H1 (cell line): ENCODE data around the gene GPSM3. TPM values are rescaled to one million over a fixed set of nuclear protein-coding genes. Genes with fewer than 3 reads are reported as not detected.

Source experiments
- CTCF ChIA-PET: fragments of 300-600 bp; sonication (Branson Sonifier 250); formaldehyde crosslinking; loops from one replicate; lab custom pipeline; 2021; ENCODE audit not compliant: partially characterized antibody; lab: Charles Lee
- POLR2A ChIA-PET: fragments of 300-600 bp; sonication (Branson Sonifier 250); formaldehyde crosslinking; loops from one replicate; lab custom pipeline; 2021; ENCODE audit warnings: inconsistent platforms; ENCODE audit not compliant: partially characterized antibody; lab: Charles Lee
- DNase-seq, 2 experiments: peaks; one replicate each; pipeline versions ENCODE4 v3.0.0 to v3.0.0-alpha.2; 2010 to 2022; ENCODE audit warnings: low spot score in 2 of 2, low read depth in 1 of 2, mixed read lengths in 1 of 2
- FAIRE-seq: peaks from 2 replicates; lab custom pipeline; 2011; peaks lifted over from hg19 to GRCh38; lab: Jason Lieb, UNC
- H2AFZ ChIP-seq: 2 replicates; pipeline ENCODE4 v1.8.1; 2012; ENCODE audit warnings: low read length, inconsistent platforms
- H2AK5ac ChIP-seq: 2 replicates; pipeline ENCODE4 v1.6.1; 2013; ENCODE audit warnings: low read depth, low read length
- H2BK120ac ChIP-seq: replicated peaks from 2 replicates; pipeline ENCODE3; 2013; ENCODE audit warnings: low read depth, low read length, inconsistent platforms
- H2BK12ac ChIP-seq: 2 replicates; pipeline ENCODE4 v1.6.1; 2013; ENCODE audit warnings: low read depth, low read length
- H2BK15ac ChIP-seq: 2 replicates; pipeline ENCODE4 v1.6.1; 2013; ENCODE audit warnings: low read length
- H2BK20ac ChIP-seq: 2 replicates; pipeline ENCODE4 v1.6.1; 2013; ENCODE audit warnings: low read length
- H2BK5ac ChIP-seq: 2 replicates; pipeline ENCODE4 v1.6.1; 2013; ENCODE audit warnings: low read depth, low read length
- H3K14ac ChIP-seq: 2 replicates; pipeline ENCODE4 v1.6.1; 2013; ENCODE audit warnings: inconsistent platforms; ENCODE audit not compliant: insufficient read length
- H3K18ac ChIP-seq: 2 replicates; pipeline ENCODE4 v1.6.1; 2013; ENCODE audit warnings: low read length; ENCODE audit errors: extremely low read depth
- H3K23ac ChIP-seq: 2 replicates; pipeline ENCODE4 v1.6.1; 2013; ENCODE audit warnings: inconsistent platforms; ENCODE audit not compliant: insufficient read length
- H3K23me2 ChIP-seq: 2 replicates; pipeline ENCODE4 v1.6.1; 2013; ENCODE audit warnings: low read depth, low read length
- H3K27ac ChIP-seq: 2 replicates; pipeline ENCODE4 v1.6.1; 2011; ENCODE audit warnings: low read depth, low read length, inconsistent platforms
- H3K27me3 ChIP-seq, 4 experiments: replicated peaks in 1 of 4; 1 replicate in 1 of 4; 2 replicates in 3 of 4; pipeline versions ENCODE4 v1.6.1 to v1.8.1; 2011 to 2013; ENCODE audit warnings: low read length in 3 of 4, mild to moderate bottlenecking in 3 of 4, inconsistent platforms in 2 of 4, mixed read lengths in 2 of 4, moderate library complexity in 1 of 4; ENCODE audit not compliant: control insufficient read depth in 3 of 4, insufficient read depth in 3 of 4; ENCODE audit errors: extremely low read depth in 1 of 4
- H3K36me3 ChIP-seq, 4 experiments: 2 replicates each; pipeline versions ENCODE4 v1.6.1 to v1.8.1; 2011 to 2013; ENCODE audit warnings: mild to moderate bottlenecking in 4 of 4, low read length in 3 of 4, moderate library complexity in 2 of 4, control low read depth in 1 of 4, inconsistent platforms in 1 of 4; ENCODE audit not compliant: insufficient read depth in 4 of 4, control insufficient read depth in 2 of 4
- H3K4ac ChIP-seq: replicated peaks from 2 replicates; pipeline ENCODE3; 2013; ENCODE audit warnings: low read length, low read depth, mixed read lengths, inconsistent platforms; ENCODE audit not compliant: insufficient read length
- H3K4me1 ChIP-seq, 4 experiments: replicated peaks in 1 of 4; 1 replicate in 1 of 4; 2 replicates in 3 of 4; pipeline versions ENCODE4 v1.6.1 to v1.8.1; 2011 to 2013; ENCODE audit warnings: low read length in 3 of 4, inconsistent platforms in 2 of 4, mixed read lengths in 1 of 4; ENCODE audit not compliant: insufficient read depth in 4 of 4, control insufficient read depth in 3 of 4
- H3K4me2 ChIP-seq, 2 experiments: 2 replicates each; pipeline versions ENCODE4 v1.6.1 to v1.8.1; 2011 to 2013; ENCODE audit warnings: low read depth in 2 of 2, low read length in 2 of 2, control low read depth in 1 of 2, inconsistent platforms in 1 of 2, mild to moderate bottlenecking in 1 of 2; ENCODE audit not compliant: insufficient read depth in 1 of 2
- H3K4me3 ChIP-seq, 4 experiments: fragments of 200-600, 300-600 bp in 1 of 4; sonication (generic), shearing (Covaris generic), sonication (Bioruptor Twin) in 1 of 4; 2 replicates each; pipeline versions ENCODE4 v1.5.1 to v1.8.1; 2011 to 2016; ENCODE audit warnings: low read length in 4 of 4, low read depth in 3 of 4, control low read depth in 2 of 4, inconsistent platforms in 2 of 4, mild to moderate bottlenecking in 2 of 4, mixed read lengths in 1 of 4, moderate library complexity in 1 of 4; ENCODE audit not compliant: insufficient read depth in 2 of 4; ENCODE audit errors: extremely low read depth in 1 of 4
- H3K56ac ChIP-seq: replicated peaks from 2 replicates; pipeline ENCODE3; 2013; ENCODE audit warnings: low read depth, mild to moderate bottlenecking, mixed read lengths, low read length, inconsistent platforms; ENCODE audit not compliant: insufficient read length
- H3K79me1 ChIP-seq: 2 replicates; pipeline ENCODE4 v1.6.1; 2013; ENCODE audit warnings: low read depth, low read length, control low read depth
- H3K79me2 ChIP-seq, 2 experiments: 2 replicates each; pipeline versions ENCODE4 v1.6.1 to v1.8.1; 2012 to 2013; ENCODE audit warnings: low read length in 2 of 2, mild to moderate bottlenecking in 2 of 2, inconsistent platforms in 1 of 2; ENCODE audit not compliant: insufficient read depth in 2 of 2, control insufficient read depth in 1 of 2
- H3K9ac ChIP-seq, 4 experiments: replicated peaks in 1 of 4; 1 replicate in 1 of 4; 2 replicates in 3 of 4; pipeline versions ENCODE4 v1.6.1 to v1.8.1; 2011 to 2013; ENCODE audit warnings: low read depth in 3 of 4, low read length in 3 of 4, control low read depth in 2 of 4, mild to moderate bottlenecking in 2 of 4, moderate library complexity in 2 of 4, inconsistent platforms in 1 of 4; ENCODE audit errors: extremely low read depth in 1 of 4
- H3K9me3 ChIP-seq, 2 experiments: 2 replicates each; pipeline versions ENCODE4 v1.6.1 to v1.8.1; 2012 to 2013; ENCODE audit warnings: mild to moderate bottlenecking in 2 of 2, moderate library complexity in 2 of 2, control low read depth in 1 of 2, inconsistent platforms in 1 of 2, low read depth in 1 of 2, low read length in 1 of 2, mixed read lengths in 1 of 2; ENCODE audit not compliant: insufficient read depth in 2 of 2
- H4K20me1 ChIP-seq, 2 experiments: replicated peaks in 1 of 2; 2 replicates each; pipeline versions ENCODE3 to v1.8.1; 2011 to 2013; ENCODE audit warnings: inconsistent platforms in 2 of 2, low read length in 2 of 2, mild to moderate bottlenecking in 1 of 2; ENCODE audit not compliant: insufficient read depth in 2 of 2, control insufficient read depth in 1 of 2
- H4K5ac ChIP-seq: 2 replicates; pipeline ENCODE4 v1.6.1; 2013; ENCODE audit warnings: low read length, low read depth, mixed read lengths, inconsistent platforms; ENCODE audit not compliant: insufficient read length
- H4K8ac ChIP-seq: 2 replicates; pipeline ENCODE4 v1.8.0; 2013; ENCODE audit warnings: mild to moderate bottlenecking, moderate library complexity, low read length, inconsistent platforms; ENCODE audit not compliant: insufficient read depth; ENCODE audit errors: extremely low read depth
- H4K91ac ChIP-seq: replicated peaks from 2 replicates; pipeline ENCODE3; 2013; ENCODE audit warnings: low read length, mixed read lengths, inconsistent platforms; ENCODE audit not compliant: insufficient read length
- BRCA1 ChIP-seq: IDR thresholded peaks from 2 replicates; pipeline ENCODE4 v1.6.1; 2012; ENCODE audit warnings: low read depth, low read length, improper control_type of control experiment
- CTCF ChIP-seq, 3 experiments: IDR thresholded peaks; 1 replicate in 2 of 3; 2 replicates in 1 of 3; pipeline versions ENCODE4 v1.5.1 to v1.6.1; 2011; ENCODE audit warnings: low read length in 3 of 3, mild to moderate bottlenecking in 3 of 3, inconsistent platforms in 2 of 3, low read depth in 1 of 3, moderate library complexity in 1 of 3; ENCODE audit not compliant: insufficient read depth in 1 of 3; ENCODE audit errors: control extremely low read depth in 1 of 3
- EP300 ChIP-seq, 2 experiments: IDR thresholded peaks; 1 replicate in 1 of 2; 2 replicates in 1 of 2; pipeline ENCODE4 v1.6.1; 2011 to 2012; ENCODE audit warnings: low read depth in 2 of 2, low read length in 2 of 2, mild to moderate bottlenecking in 2 of 2, borderline replicate concordance in 1 of 2, inconsistent platforms in 1 of 2, moderate library complexity in 1 of 2
- FOSL1 ChIP-seq: IDR thresholded peaks from 2 replicates; pipeline ENCODE4 v1.6.1; 2011; ENCODE audit warnings: mild to moderate bottlenecking, low read depth, low read length, moderate library complexity; ENCODE audit not compliant: insufficient read depth
- GTF2F1 ChIP-seq: IDR thresholded peaks from 2 replicates; pipeline ENCODE4 v1.6.1; 2012; ENCODE audit warnings: low read depth, low read length, improper control_type of control experiment, borderline replicate concordance
- NANOG ChIP-seq: IDR thresholded peaks from 2 replicates; pipeline ENCODE4 v1.6.1; 2011; ENCODE audit warnings: low read length, low read depth, mild to moderate bottlenecking, inconsistent platforms; ENCODE audit not compliant: insufficient read depth, poor library complexity, severe bottlenecking
- SIX5 ChIP-seq: IDR thresholded peaks from 2 replicates; pipeline ENCODE4 v1.6.1; 2011; ENCODE audit warnings: mild to moderate bottlenecking, low read depth, low read length
- YY1 ChIP-seq: IDR thresholded peaks from 2 replicates; pipeline ENCODE4 v1.6.1; 2011; ENCODE audit warnings: low read depth, mild to moderate bottlenecking, low read length
- ZNF274 ChIP-seq: IDR thresholded peaks from 2 replicates; pipeline ENCODE4 v1.7.0; 2012; ENCODE audit warnings: low read length, borderline replicate concordance; ENCODE audit errors: extremely low read depth
- WGBS, 2 experiments: shearing (Covaris generic) in 1 of 2; methylation state at CpG; one replicate each; pipeline versions ENCODE4 v1.1.6 to v1.1.7; 2013 to 2015; ENCODE audit warnings: low lambda C conversion rate in 2 of 2, mixed read lengths in 2 of 2, inconsistent platforms in 1 of 2, low coverage in 1 of 2, missing lambda C conversion rate in 1 of 2; ENCODE audit not compliant: insufficient replicate concordance in 2 of 2, insufficient coverage in 1 of 2, insufficient read length in 1 of 2; ENCODE audit errors: extremely low coverage in 1 of 2, missing lambda C conversion rate in 1 of 2; 5-methylcytosine and 5-hydroxymethylcytosine counted together
- polyA plus RNA-seq, 7 experiments: library from polyadenylated mRNA; depleted of rRNA in 3 of 7; stranded (reverse) in 5 of 7; unstranded in 2 of 7; fragments of >200 nt in 5 of 7; fragments of 200-250 nt in 2 of 7; gene quantifications; 1 replicate in 5 of 7; 2 replicates in 1 of 7; 4 replicates in 1 of 7; pipeline versions ENCODE4 v1.2.1 to v1.2.3, GENCODE V29; 2011 to 2013; ENCODE audit warnings: missing spikeins in 2 of 7, mixed read lengths in 2 of 7
- total RNA-seq: library from RNA; stranded (reverse); fragmentation: NEBNext Ultra II Directional; extraction: Animal tissue kit (Norgen Biotek cat#: 25700); gene quantifications from 2 replicates; pipeline ENCODE4 v1.2.1, GENCODE V29; 2021
- TF ChIP-seq, protein P1 (sequence below): IDR thresholded peaks from 2 replicates; pipeline ENCODE4 v1.6.1; 2012; ENCODE audit warnings: inconsistent platforms

GPSM3 gene
- total and polyA plus RNA-seq, 2 of the 8 experiments (the other 6 are each of a cell fraction or from before 2014, with no cell fraction given), result 6.6 to 9.8 TPM

DNA sequence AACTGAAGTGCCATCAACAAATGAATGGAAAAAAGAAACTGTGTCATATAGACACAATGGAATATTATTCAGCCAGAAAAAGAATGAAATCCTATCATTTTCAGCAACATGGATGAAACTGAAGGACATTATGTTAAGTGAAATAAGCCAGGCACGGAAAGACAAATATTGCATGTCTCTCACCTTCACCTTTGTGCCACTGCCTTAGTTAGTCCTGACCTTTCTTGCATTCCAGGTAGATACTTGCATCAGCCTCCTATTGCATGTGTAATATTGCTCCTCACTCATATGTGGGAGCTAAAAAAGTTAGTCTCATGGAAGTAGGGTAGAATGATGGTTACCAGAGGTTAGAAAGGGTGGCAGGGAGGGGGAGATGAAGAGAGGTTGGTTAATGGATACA lies 16.6 kb upstream of the GPSM3 start:
- Histone ChIP-seq H4K5ac (no peak overlapping the region), H2BK5ac (no peak overlapping the region), H2AFZ (no peak overlapping the region), H3K56ac (no peak overlapping the region), H4K20me1 (no peaks in the 10 kb centered on the region), H3K9me3 (no peaks in the 10 kb centered on the region), H2BK120ac (no peak overlapping the region), H3K18ac (no peak overlapping the region), H3K9ac (no peak overlapping the region), H2BK20ac (no peak overlapping the region), H3K4me3 (no peak overlapping the region), H3K4me1 (no peaks in the 10 kb centered on the region), H3K79me1 (no peaks in the 10 kb centered on the region; the same call in 1 of the 2 replicates), H3K14ac (no peak overlapping the region), H3K36me3 (no peaks in the 10 kb centered on the region), H3K27me3 (no peaks in the 10 kb centered on the region), H2AK5ac (no peak overlapping the region), H2BK12ac (no peak overlapping the region), H3K79me2 (no peaks in the 10 kb centered on the region), H3K23ac (no peak overlapping the region), H3K4me2 (no peak overlapping the region), H4K91ac (no peak overlapping the region), H2BK15ac (no peak overlapping the region), H4K8ac (no peak overlapping the region), H3K4ac (no peak overlapping the region), H3K23me2 (no peaks in the 10 kb centered on the region), H3K27ac (no peak overlapping the region)
- ChIA-PET CTCF (no interaction called here), POLR2A (no interaction called here)
- 96% methylated on average over 1 of the region's 1 CpG; no CpG with 5 or more reads in 1 of the 2 experiments for WGBS, 2 experiments
- no peak for DNase-seq
- no peak for FAIRE-seq
- TF ChIP-seq NANOG (no peak), ZNF274 (no peak), BRCA1 (no peak), GTF2F1 (no peak), CTCF (IDR thresholded peaks at IDR 0.05; ENCODE audit: control extremely low read depth in 1 of 3, insufficient read depth in 1 of 3, low read depth in 1 of 3, low read length in 3 of 3) (no peak), EP300 (IDR thresholded peaks at IDR 0.05; ENCODE audit: borderline replicate concordance in 1 of 2, low read depth in 2 of 2, low read length in 2 of 2) (no peak), SIX5 (no peak), YY1 (no peak), FOSL1 (no peak)
- TF ChIP-seq, protein P1, sequence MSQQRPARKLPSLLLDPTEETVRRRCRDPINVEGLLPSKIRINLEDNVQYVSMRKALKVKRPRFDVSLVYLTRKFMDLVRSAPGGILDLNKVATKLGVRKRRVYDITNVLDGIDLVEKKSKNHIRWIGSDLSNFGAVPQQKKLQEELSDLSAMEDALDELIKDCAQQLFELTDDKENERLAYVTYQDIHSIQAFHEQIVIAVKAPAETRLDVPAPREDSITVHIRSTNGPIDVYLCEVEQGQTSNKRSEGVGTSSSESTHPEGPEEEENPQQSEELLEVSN, result no peak
